Prostate gland (tissue), 2 donors: ENCODE results near the gene RTBDN. TPM values are rescaled to one million over a fixed set of nuclear protein-coding genes. Genes with fewer than 3 reads are reported as not detected.
A peak's percentile ranks its signal among the peaks of the same experiment; 100 is the strongest.
"Not testable (repeated sequence)": the region's sequence is repeated elsewhere in the genome, so short reads cannot be mapped to it uniquely, and the experiment has no call there.

Source experiments
- DNase-seq: peaks from one replicate; pipeline ENCODE4 v3.0.0-alpha.2; 2019; ENCODE audit warnings: low spot score
- H3K27ac ChIP-seq, 2 donors: fragments of 200-600 bp; sonication (generic); 2 replicates each; pipeline ENCODE4 v1.5.1; 2017 to 2019
- H3K27me3 ChIP-seq: fragments of 200-600 bp; sonication (generic); replicated peaks from 2 replicates; pipeline ENCODE4 v1.5.1; 2019; ENCODE audit not compliant: insufficient read depth
- H3K36me3 ChIP-seq, 2 donors: fragments of 200-600 bp; sonication (generic); 1 replicate in 1 of 2; 2 replicates in 1 of 2; pipeline versions ENCODE4 v1.5.1 to v1.8.1; 2017 to 2019
- H3K4me1 ChIP-seq: fragments of 200-600 bp; sonication (generic); replicated peaks from 2 replicates; pipeline ENCODE4 v1.5.1; 2019
- H3K4me3 ChIP-seq, 2 donors: fragments of 200-600 bp; sonication (generic); 2 replicates each; pipeline ENCODE4 v1.5.1; 2017 to 2019
- H3K9me3 ChIP-seq: fragments of 200-600 bp; sonication (generic); 2 replicates; pipeline ENCODE4 v1.5.1; 2017
- POLR2A ChIP-seq: fragments of 450-650 bp; IDR thresholded peaks from one replicate; pipeline ENCODE4 v1.6.1; 2016; ENCODE audit warnings: antibody characterized with exemption, mild to moderate bottlenecking
- POLR2AphosphoS5 ChIP-seq: sonication (generic); formaldehyde crosslinking; IDR thresholded peaks from one replicate; pipeline ENCODE4 v1.6.1; 2017; ENCODE audit warnings: antibody characterized with exemption
- WGBS: methylation state at CpG from one replicate; pipeline ENCODE4 v1.1.5; 2018; 5-methylcytosine and 5-hydroxymethylcytosine counted together
- intact Hi-C: fragments of 100-400 bp; cut with DNase I; formaldehyde crosslinking; loops from one replicate; pipeline ENCODE4 v1.14.2; 2022
- total RNA-seq, 2 donors: library from RNA; depleted of rRNA; stranded (reverse); fragments of >200 nt; gene quantifications; one replicate each; pipeline ENCODE4 v1.1.0, GENCODE V29; 2016
- TF ChIP-seq, protein P1 (sequence below), 4 experiments: fragments of 200-600 bp in 2 of 4; fragments of 450-650 bp in 2 of 4; sonication (generic) in 2 of 4; IDR thresholded peaks; 1 replicate in 3 of 4; 2 replicates in 1 of 4; pipeline ENCODE4 v1.5.1; 2016 to 2019; ENCODE audit warnings: antibody characterized with exemption in 4 of 4, mild to moderate bottlenecking in 2 of 4, moderate library complexity in 2 of 4

The RTBDN gene
- total RNA-seq, 2 donors from 2014 or later, result 1.1 TPM; not detected in 1

GRCh38 chr19:12801466-12802266 is 32.7 kb downstream of the RTBDN start, which contains the start of the genes PRDX2 and THSD8:
Gene PRDX2, minus strand, starts transcription at chr19:12801800. Its CDS starts 539 bp downstream, at chr19:12801261.
Gene THSD8, plus strand, starts transcription at chr19:12802069. Its CDS starts 3 bp downstream, at chr19:12802072.
- TF ChIP-seq POLR2AphosphoS5 (peak; percentile 95), POLR2A (peak; percentile 95)
- TF ChIP-seq, protein P1, sequence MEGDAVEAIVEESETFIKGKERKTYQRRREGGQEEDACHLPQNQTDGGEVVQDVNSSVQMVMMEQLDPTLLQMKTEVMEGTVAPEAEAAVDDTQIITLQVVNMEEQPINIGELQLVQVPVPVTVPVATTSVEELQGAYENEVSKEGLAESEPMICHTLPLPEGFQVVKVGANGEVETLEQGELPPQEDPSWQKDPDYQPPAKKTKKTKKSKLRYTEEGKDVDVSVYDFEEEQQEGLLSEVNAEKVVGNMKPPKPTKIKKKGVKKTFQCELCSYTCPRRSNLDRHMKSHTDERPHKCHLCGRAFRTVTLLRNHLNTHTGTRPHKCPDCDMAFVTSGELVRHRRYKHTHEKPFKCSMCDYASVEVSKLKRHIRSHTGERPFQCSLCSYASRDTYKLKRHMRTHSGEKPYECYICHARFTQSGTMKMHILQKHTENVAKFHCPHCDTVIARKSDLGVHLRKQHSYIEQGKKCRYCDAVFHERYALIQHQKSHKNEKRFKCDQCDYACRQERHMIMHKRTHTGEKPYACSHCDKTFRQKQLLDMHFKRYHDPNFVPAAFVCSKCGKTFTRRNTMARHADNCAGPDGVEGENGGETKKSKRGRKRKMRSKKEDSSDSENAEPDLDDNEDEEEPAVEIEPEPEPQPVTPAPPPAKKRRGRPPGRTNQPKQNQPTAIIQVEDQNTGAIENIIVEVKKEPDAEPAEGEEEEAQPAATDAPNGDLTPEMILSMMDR (IDR thresholded peaks at IDR 0.05), result peak in 2 of 4 experiments; percentile 9 to 14

DNA sequence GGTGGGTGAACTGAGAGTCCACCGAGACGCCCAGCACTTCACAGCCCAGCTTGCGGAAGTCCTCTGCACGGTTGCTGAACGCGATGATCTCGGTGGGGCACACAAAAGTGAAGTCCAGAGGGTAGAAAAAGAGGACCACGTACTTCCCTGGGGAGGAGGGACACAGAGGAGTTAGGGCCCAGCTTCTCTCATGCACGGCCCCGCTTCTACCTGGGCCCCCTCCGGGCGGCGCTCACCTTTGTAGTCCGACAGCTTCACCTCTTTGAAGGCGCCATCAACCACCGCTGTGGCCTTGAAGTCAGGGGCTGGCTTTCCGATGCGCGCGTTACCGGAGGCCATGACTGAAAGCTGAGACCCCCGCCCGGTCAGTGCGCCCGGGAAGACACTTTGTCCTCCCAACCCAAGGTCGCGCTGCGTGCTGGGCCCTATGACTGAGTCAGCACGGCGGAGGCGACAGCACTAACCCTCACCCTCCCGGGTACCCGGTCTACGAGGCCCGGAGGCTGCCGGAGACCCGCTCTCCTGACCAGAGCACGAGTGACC is 33.4 kb downstream of the RTBDN start:
- peak overlapping the region; percentile 50 to 67 for H3K4me3 ChIP-seq
- WGBS, result 4% methylated on average over 33 of the region's 38 CpGs
- peaks cover 8% of the 10 kb centered on the region for H3K4me1 ChIP-seq
- H3K27ac ChIP-seq, result peak overlapping the region; percentile 74 to 78
- DNase-seq, result no peak
- intact Hi-C loops, result no loop called here
- no peaks in the 10 kb centered on the region for H3K27me3 ChIP-seq
- H3K36me3 ChIP-seq, result peaks cover 0 to 6% of the 10 kb centered on the region in 2 donors
- TF ChIP-seq, protein P1 (IDR thresholded peaks at IDR 0.05), result no peak
- TF ChIP-seq POLR2A (no peak), POLR2AphosphoS5 (no peak)
- no peaks in the 10 kb centered on the region for H3K9me3 ChIP-seq

More at GRCh38 chr19:12801466-12802266, 32.7 kb downstream of the RTBDN start, which contains the start of the genes PRDX2 and THSD8:
- intact Hi-C loops, result no loop called here
- peak; percentile 76 for DNase-seq
- Histone ChIP-seq H3K4me3 (peak within 1 kb of the TSS; percentile 50 to 67), H3K4me1 (peaks cover 8% of the 10 kb centered on the region), H3K27ac (peak within 1 kb of the TSS; percentile 74 to 78), H3K9me3 (no peaks in the 10 kb centered on the region), H3K27me3 (no peaks in the 10 kb centered on the region), H3K36me3 (peaks cover 0 to 6% of the 10 kb centered on the region in 2 donors)
- WGBS, result under 1% methylated on average over 23 of the region's 78 CpGs

GRCh38 chr19:12800466-12800770 is 34.0 kb downstream of the RTBDN start:
- intact Hi-C loops, result no loop called here
- peak overlapping the region; percentile 74 to 78 for H3K27ac ChIP-seq

DNA sequence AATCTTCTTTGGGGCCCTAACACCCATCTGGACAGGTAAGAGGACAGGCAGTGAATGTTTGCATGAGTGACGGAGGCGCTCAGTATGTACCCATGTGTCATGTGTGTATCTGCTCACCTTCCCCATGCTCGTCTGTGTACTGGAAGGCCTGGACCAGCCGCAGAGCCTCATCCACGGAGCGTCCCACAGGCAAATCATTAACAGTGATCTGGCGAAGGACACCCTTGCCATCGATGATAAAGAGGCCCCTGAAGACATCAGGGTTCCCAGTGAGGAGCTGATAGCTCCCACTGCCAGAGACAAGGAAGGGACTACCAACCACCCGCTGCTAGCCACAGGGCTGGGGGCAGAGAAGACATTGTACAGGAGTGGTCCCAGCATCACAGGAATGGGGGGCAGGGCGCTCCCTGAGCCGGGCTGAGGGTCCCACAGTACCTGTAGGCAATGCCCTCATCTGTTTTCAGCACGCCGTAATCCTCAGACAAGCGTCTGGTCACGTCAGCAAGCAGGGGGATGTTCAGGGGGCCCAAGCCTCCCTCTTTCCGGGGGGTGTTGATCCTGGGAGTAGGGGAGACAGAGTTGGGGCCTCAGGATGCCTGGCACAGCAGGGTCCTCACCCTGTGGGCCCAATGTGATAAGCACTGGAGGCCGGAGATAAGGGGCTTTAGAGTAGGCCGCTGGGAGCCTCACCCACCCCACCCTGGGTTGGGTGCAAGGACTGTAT is 34.5 kb downstream of the RTBDN start:
- Histone ChIP-seq H3K27ac (no peak overlapping the region), H3K27me3 (no peaks in the 10 kb centered on the region), H3K4me3 (no peak overlapping the region), H3K9me3 (no peaks in the 10 kb centered on the region), H3K36me3 (peaks cover 0 to 6% of the 10 kb centered on the region in 2 donors), H3K4me1 (peaks cover 8% of the 10 kb centered on the region)
- WGBS, result 84% methylated on average over 18 of the region's 18 CpGs
- no peak for DNase-seq
- TF ChIP-seq, protein P1 (IDR thresholded peaks at IDR 0.05), result no peak
- TF ChIP-seq POLR2A (no peak), POLR2AphosphoS5 (no peak)
- intact Hi-C loops, result loop anchor here (10.0 kb wide), 1 partner anchor 75 kb away; the partner anchor contains the start of gene TNPO2

More at GRCh38 chr19:12800466-12800770, 34.0 kb downstream of the RTBDN start:
- no peaks in the 10 kb centered on the region for H3K27me3 ChIP-seq
- H3K4me3 ChIP-seq, result peak overlapping the region; percentile 50 to 67
- no peaks in the 10 kb centered on the region for H3K9me3 ChIP-seq
- H3K36me3 ChIP-seq, result peaks cover 0 to 6% of the 10 kb centered on the region in 2 donors
- TF ChIP-seq POLR2AphosphoS5 (no peak), POLR2A (no peak)
- TF ChIP-seq, protein P1 (IDR thresholded peaks at IDR 0.05), result no peak
- WGBS, result 40% methylated on average over 1 of the region's 1 CpG
- peaks cover 8% of the 10 kb centered on the region for H3K4me1 ChIP-seq
- DNase-seq, result no peak

GRCh38 chr19:12797607-12798006 is 36.8 kb downstream of the RTBDN start:
- not testable (repeated sequence) for H3K27ac ChIP-seq, H3K9me3 ChIP-seq, H3K36me3 ChIP-seq, H3K4me1 ChIP-seq, DNase-seq, H3K27me3 ChIP-seq, H3K4me3 ChIP-seq
- intact Hi-C loops, result loop anchor here (10.0 kb wide), 1 partner anchor 73 kb away; the partner anchor contains the start of gene TNPO2
- WGBS, result 96% methylated on average over 7 of the region's 7 CpGs
